Fibroblast of skin of back (primary cell): ENCODE results near the gene SH2D7.
A peak's percentile ranks its signal among the peaks of the same experiment; 100 is the strongest.

Source experiments
- DNase-seq: peaks from one replicate; pipeline ENCODE4 v3.0.0-alpha.2; 2013

SH2D7 gene

GRCh38 chr15:78079298-78080087 is 12.9 kb upstream of the SH2D7 start:
- DNase-seq = no peak

GRCh38 chr15:78080088-78080460 is 12.3 kb upstream of the SH2D7 start:
- no peak for DNase-seq

- DNase-seq = no peak
Measured at GRCh38 chr15:78082106-78082742, 10.1 kb upstream of the SH2D7 start.

GRCh38 chr15:78082743-78083110 is 9.6 kb upstream of the SH2D7 start:
- DNase-seq = no peak

GRCh38 chr15:78083186-78083585 is 9.2 kb upstream of the SH2D7 start:
- DNase-seq = no peak

- no peak for DNase-seq
Measured at GRCh38 chr15:78083687-78084448, 8.5 kb upstream of the SH2D7 start.

- no peak for DNase-seq
Measured at GRCh38 chr15:78084449-78084750, 8.0 kb upstream of the SH2D7 start.

- peak; percentile 90 for DNase-seq
Measured at GRCh38 chr15:78085928-78086327, 6.4 kb upstream of the SH2D7 start.

GRCh38 chr15:78087951-78088772 is 4.2 kb upstream of the SH2D7 start:
- DNase-seq = no peak

GRCh38 chr15:78088773-78089080 is 3.6 kb upstream of the SH2D7 start:
- DNase-seq = no peak

- no peak for DNase-seq
Measured at GRCh38 chr15:78090422-78091063, 1.8 kb upstream of the SH2D7 start.

GRCh38 chr15:78093242-78094020 is 1.1 kb downstream of the SH2D7 start:
- DNase-seq = peak; percentile 83

GRCh38 chr15:78097667-78098066 is 5.3 kb downstream of the SH2D7 start:
- no peak for DNase-seq

GRCh38 chr15:78098131-78098755 is 5.9 kb downstream of the SH2D7 start:
- no peak for DNase-seq

- no peak for DNase-seq
Measured at GRCh38 chr15:78100886-78101285, 8.5 kb downstream of the SH2D7 start.

GRCh38 chr15:78101423-78102105 is 9.2 kb downstream of the SH2D7 start:
- DNase-seq = no peak

GRCh38 chr15:78102211-78102610 is 9.8 kb downstream of the SH2D7 start:
- no peak for DNase-seq

- no peak for DNase-seq
Measured at GRCh38 chr15:78102741-78103140, 10.4 kb downstream of the SH2D7 start.

GRCh38 chr15:78103406-78104118 is 11.2 kb downstream of the SH2D7 start:
- DNase-seq = no peak

GRCh38 chr15:78104119-78104479 is 11.7 kb downstream of the SH2D7 start:
- DNase-seq = no peak
